Sigmoid colon (tissue), 7 donors: ENCODE measurements around the gene OCRL. TPM values are rescaled to one million over a fixed set of nuclear protein-coding genes. Genes with fewer than 3 reads are reported as not detected.

ENCODE experiments used
- DNase-seq: peaks from one replicate; pipeline ENCODE4 v3.0.0-alpha.2; 2019
- H3K27ac ChIP-seq, 4 donors: fragments of 200-600 bp; sonication (generic); one replicate each; pipeline ENCODE4 v1.5.1; 2016 to 2019; ENCODE audit warnings: mild to moderate bottlenecking in 1 of 4
- H3K27me3 ChIP-seq, 3 donors: fragments of 200-600 bp; sonication (generic); one replicate each; pipeline ENCODE4 v1.5.1; 2019; ENCODE audit warnings: mild to moderate bottlenecking in 1 of 3
- H3K36me3 ChIP-seq, 4 donors: fragments of 200-600 bp; sonication (generic); one replicate each; pipeline ENCODE4 v1.5.1; 2016 to 2019
- H3K4me1 ChIP-seq, 4 donors: fragments of 200-600 bp; sonication (generic); one replicate each; pipeline ENCODE4 v1.5.1; 2017 to 2019
- H3K4me3 ChIP-seq, 4 donors: fragments of 200-600 bp; sonication (generic); one replicate each; pipeline ENCODE4 v1.5.1; 2017 to 2019; ENCODE audit warnings: mild to moderate bottlenecking in 2 of 4, moderate library complexity in 1 of 4
- H3K9me3 ChIP-seq, 4 donors: fragments of 200-600 bp in 3 of 4; sonication (generic) in 3 of 4; one replicate each; pipeline versions ENCODE4 v1.5.1 to v1.6.1; 2013 to 2019
- EP300 ChIP-seq, 4 donors: sonication (generic); formaldehyde crosslinking; IDR thresholded peaks; one replicate each; pipeline ENCODE4 v1.6.1; 2017; ENCODE audit warnings: antibody characterized with exemption in 4 of 4
- POLR2A ChIP-seq, 2 donors: fragments of 450-650 bp; IDR thresholded peaks; one replicate each; pipeline ENCODE4 v1.6.1; 2016; ENCODE audit warnings: antibody characterized with exemption in 2 of 2, mild to moderate bottlenecking in 2 of 2, moderate library complexity in 2 of 2
- POLR2AphosphoS5 ChIP-seq, 4 donors: sonication (generic); formaldehyde crosslinking; IDR thresholded peaks; one replicate each; pipeline ENCODE4 v1.6.1; 2017; ENCODE audit warnings: antibody characterized with exemption in 4 of 4
- WGBS, 2 donors: extraction: QIAGEN DNeasy Blood & Tissue Kit; methylation state at CpG; one replicate each; pipeline ENCODE4 v1.1.7; 2013; 5-methylcytosine and 5-hydroxymethylcytosine counted together
- intact Hi-C: fragments of 100-400 bp; cut with DNase I; formaldehyde crosslinking; loops from one replicate; pipeline ENCODE4 v1.15.1; 2023
- polyA plus RNA-seq, 3 donors: library from polyadenylated mRNA; stranded (reverse); fragments of 200-250 nt; gene quantifications; one replicate each; pipeline ENCODE4 v1.2.3, GENCODE V29; 2013
- total RNA-seq, 4 donors: library from RNA; depleted of rRNA; stranded (reverse); fragments of >200 nt; gene quantifications; one replicate each; pipeline ENCODE4 v1.1.0, GENCODE V29; 2016
- TF ChIP-seq, protein P1 (sequence below), 4 experiments: fragments of 450-650 bp in 3 of 4; fragments of 200-600 bp in 1 of 4; IDR thresholded peaks; one replicate each; pipeline ENCODE4 v1.5.1; 2016 to 2019; ENCODE audit warnings: antibody characterized with exemption in 4 of 4, mild to moderate bottlenecking in 3 of 4, moderate library complexity in 2 of 4
- donor health status: healthy with polysubstance abuse.
- donor health status: Bipolar disorder and iron deficiency.
- donor health status: healthy.

The OCRL gene
- total and polyA plus RNA-seq, 7 donors, result 12.2 to 24.1 (median 15.1) TPM

DNA sequence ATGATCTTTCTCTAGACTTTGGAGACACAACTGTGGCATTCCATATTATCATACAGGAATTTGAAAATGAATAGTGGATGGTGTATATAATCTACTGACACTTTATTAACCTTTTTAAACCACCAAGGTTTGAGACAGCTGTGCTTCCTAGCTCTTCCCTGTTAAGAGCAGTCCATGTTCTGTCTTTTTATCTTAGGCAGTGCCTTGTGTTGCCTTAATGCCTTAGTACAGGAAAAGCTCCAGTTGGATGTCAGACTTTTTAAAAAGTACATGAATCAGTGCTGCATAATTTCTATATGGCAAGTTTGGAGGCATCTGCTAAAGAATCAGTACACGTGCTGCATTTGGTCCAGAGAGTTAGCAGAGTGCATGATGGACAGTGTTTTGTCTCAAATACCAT, 45.1 kb downstream of the OCRL start:
- H3K36me3 ChIP-seq, result peaks cover 0 to 33% (median 4%) of the 10 kb centered on the region in 4 donors
- no peaks in the 10 kb centered on the region for H3K9me3 ChIP-seq
- WGBS, 2 donors, result 85 to 91% methylated on average over 1 of the region's 1 CpG
- TF ChIP-seq POLR2A (IDR thresholded peaks at IDR 0.05) (no peak), POLR2AphosphoS5 (IDR thresholded peaks at IDR 0.05) (no peak), EP300 (IDR thresholded peaks at IDR 0.05) (no peak)
- TF ChIP-seq, protein P1, sequence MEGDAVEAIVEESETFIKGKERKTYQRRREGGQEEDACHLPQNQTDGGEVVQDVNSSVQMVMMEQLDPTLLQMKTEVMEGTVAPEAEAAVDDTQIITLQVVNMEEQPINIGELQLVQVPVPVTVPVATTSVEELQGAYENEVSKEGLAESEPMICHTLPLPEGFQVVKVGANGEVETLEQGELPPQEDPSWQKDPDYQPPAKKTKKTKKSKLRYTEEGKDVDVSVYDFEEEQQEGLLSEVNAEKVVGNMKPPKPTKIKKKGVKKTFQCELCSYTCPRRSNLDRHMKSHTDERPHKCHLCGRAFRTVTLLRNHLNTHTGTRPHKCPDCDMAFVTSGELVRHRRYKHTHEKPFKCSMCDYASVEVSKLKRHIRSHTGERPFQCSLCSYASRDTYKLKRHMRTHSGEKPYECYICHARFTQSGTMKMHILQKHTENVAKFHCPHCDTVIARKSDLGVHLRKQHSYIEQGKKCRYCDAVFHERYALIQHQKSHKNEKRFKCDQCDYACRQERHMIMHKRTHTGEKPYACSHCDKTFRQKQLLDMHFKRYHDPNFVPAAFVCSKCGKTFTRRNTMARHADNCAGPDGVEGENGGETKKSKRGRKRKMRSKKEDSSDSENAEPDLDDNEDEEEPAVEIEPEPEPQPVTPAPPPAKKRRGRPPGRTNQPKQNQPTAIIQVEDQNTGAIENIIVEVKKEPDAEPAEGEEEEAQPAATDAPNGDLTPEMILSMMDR (IDR thresholded peaks at IDR 0.05), result no peak
- H3K4me1 ChIP-seq, result peaks cover 0 to 10% (median 2%) of the 10 kb centered on the region in 4 donors
- DNase-seq, result no peak
- H3K27ac ChIP-seq, result peak overlapping the region in 1 of 4 donors; percentile 37
- no peaks in the 10 kb centered on the region for H3K27me3 ChIP-seq
- intact Hi-C loops, result no loop called here
- H3K4me3 ChIP-seq, result no peak overlapping the region

DNA sequence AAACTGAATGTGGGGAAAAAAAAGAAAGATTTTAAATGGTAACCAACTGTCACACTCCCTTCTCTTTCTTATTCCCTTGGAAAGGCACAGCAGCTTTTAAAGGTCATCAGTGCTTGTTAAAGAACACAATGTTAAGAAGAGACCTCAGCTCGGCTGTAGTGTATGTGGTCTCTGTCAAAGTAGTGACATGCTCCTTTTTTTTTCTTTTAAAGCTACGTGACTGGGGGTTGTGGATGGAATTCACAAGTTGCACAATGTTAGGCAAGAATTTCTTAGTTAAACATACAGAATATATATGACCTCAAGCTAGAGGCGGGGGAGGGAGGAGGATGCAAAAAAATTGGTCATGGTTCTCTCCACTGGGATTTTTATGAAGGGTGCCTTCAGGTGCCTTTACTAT, 45.6 kb downstream of the OCRL start:
- Histone ChIP-seq H3K4me3 (no peak overlapping the region), H3K9me3 (no peaks in the 10 kb centered on the region), H3K4me1 (peaks cover 0 to 10% (median 2%) of the 10 kb centered on the region in 4 donors), H3K27me3 (no peaks in the 10 kb centered on the region), H3K36me3 (peaks cover 0 to 38% (median 5%) of the 10 kb centered on the region in 4 donors), H3K27ac (no peak overlapping the region)
- no peak for TF ChIP-seq EP300 (IDR thresholded peaks at IDR 0.05)
- TF ChIP-seq POLR2AphosphoS5 (IDR thresholded peaks at IDR 0.05), result no peak
- TF ChIP-seq POLR2A (IDR thresholded peaks at IDR 0.05), result no peak
- TF ChIP-seq, protein P1 (IDR thresholded peaks at IDR 0.05), result no peak
- no peak for DNase-seq
- intact Hi-C loops, result no loop called here
- WGBS, 2 donors, result 88% methylated on average over 3 of the region's 3 CpGs

DNA sequence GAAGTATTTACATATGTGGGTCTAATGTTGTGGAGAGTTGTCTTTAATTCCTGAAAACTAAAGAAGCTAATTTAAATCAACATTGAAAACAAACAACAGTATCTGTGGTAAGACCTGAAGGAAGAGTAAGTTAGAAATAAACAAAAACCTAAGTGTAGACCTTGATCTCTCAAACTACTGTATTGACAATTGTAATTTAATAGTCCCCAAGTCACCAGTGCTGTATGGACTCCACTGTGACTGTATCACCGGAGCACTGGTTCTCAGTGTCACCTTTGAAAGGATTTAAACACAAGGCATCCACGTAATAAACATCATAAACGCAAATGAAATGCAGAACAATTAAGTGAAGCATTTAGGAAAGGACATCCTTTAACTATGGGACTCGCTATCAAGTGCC, 46.4 kb downstream of the OCRL start:
- peaks cover 0 to 10% (median 2%) of the 10 kb centered on the region in 4 donors for H3K4me1 ChIP-seq
- TF ChIP-seq, protein P1 (IDR thresholded peaks at IDR 0.05), result no peak
- no peak for TF ChIP-seq POLR2A (IDR thresholded peaks at IDR 0.05)
- TF ChIP-seq EP300 (IDR thresholded peaks at IDR 0.05), result no peak
- no peak for TF ChIP-seq POLR2AphosphoS5 (IDR thresholded peaks at IDR 0.05)
- intact Hi-C loops, result no loop called here
- 94 to 97% methylated on average over 4 of the region's 4 CpGs for WGBS, 2 donors
- H3K9me3 ChIP-seq, result no peaks in the 10 kb centered on the region
- H3K27ac ChIP-seq, result no peak overlapping the region
- DNase-seq, result no peak
- H3K27me3 ChIP-seq, result no peaks in the 10 kb centered on the region
- no peak overlapping the region for H3K4me3 ChIP-seq
- H3K36me3 ChIP-seq, result peaks cover 0 to 39% (median 5%) of the 10 kb centered on the region in 4 donors

DNA sequence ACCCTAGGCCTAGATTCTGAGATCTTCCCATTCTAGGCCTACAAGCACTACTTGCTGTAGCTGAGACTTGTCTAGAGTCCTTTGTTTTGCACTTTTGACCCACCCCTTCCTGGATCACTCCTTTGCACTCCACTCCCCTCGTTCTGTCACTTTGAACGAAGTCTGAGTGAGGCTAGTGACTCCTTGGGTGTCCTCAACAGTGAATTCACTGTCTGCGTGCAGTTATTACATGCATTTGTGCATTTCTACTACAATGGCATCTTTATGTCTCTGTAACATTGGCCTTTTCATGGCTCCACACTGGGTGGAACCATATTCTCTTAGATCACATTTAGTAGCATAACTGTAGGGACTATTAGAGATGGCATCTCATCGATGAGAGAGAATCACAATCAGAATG, 50.5 kb downstream of the OCRL start:
- Histone ChIP-seq H3K27me3 (no peaks in the 10 kb centered on the region), H3K4me3 (no peak overlapping the region), H3K36me3 (peaks cover 0 to 39% (median 5%) of the 10 kb centered on the region in 4 donors), H3K9me3 (no peaks in the 10 kb centered on the region), H3K4me1 (peaks cover 0 to 5% (median 2%) of the 10 kb centered on the region in 4 donors), H3K27ac (no peak overlapping the region)
- intact Hi-C loops, result no loop called here
- DNase-seq, result no peak
- TF ChIP-seq, protein P1 (IDR thresholded peaks at IDR 0.05), result no peak
- TF ChIP-seq EP300 (IDR thresholded peaks at IDR 0.05) (no peak), POLR2AphosphoS5 (IDR thresholded peaks at IDR 0.05) (no peak), POLR2A (IDR thresholded peaks at IDR 0.05) (no peak)
- WGBS, 2 donors, result 89 to 90% methylated on average over 4 of the region's 4 CpGs

DNA sequence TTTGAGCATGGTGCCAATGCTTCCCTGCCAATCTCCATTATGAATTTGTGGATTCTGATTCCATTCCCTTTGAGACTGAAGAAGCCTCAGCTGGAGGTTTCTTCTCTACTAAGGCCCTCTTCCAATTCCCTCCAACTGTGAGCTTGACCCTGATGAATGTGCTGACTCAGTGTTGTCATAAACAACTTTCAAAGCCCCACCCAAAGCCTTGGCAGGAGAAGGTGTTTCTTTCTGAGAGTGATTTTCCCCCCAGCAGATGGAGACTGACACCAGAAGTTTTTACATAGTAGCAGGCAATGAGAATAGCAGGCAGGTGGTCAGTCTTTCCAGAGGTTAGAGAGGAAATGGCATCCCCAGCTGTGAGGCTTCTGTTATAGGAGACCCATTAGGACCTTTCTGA, 53.1 kb downstream of the OCRL start:
- no peaks in the 10 kb centered on the region for H3K27me3 ChIP-seq
- peaks cover 0 to 26% (median 5%) of the 10 kb centered on the region in 4 donors for H3K36me3 ChIP-seq
- peak overlapping the region in 1 of 4 donors; percentile 6 for H3K27ac ChIP-seq
- DNase-seq, result no peak
- no peak overlapping the region for H3K4me3 ChIP-seq
- no peaks in the 10 kb centered on the region for H3K9me3 ChIP-seq
- intact Hi-C loops, result no loop called here
- no peaks in the 10 kb centered on the region for H3K4me1 ChIP-seq
- TF ChIP-seq, protein P1 (IDR thresholded peaks at IDR 0.05), result no peak
- TF ChIP-seq EP300 (IDR thresholded peaks at IDR 0.05), result no peak
- TF ChIP-seq POLR2AphosphoS5 (IDR thresholded peaks at IDR 0.05), result no peak
- no peak for TF ChIP-seq POLR2A (IDR thresholded peaks at IDR 0.05)
